GM15510 (cell line): ENCODE results near the gene CLPSL1.

ENCODE experiments used
- POLR2A ChIP-seq: IDR thresholded peaks from 3 replicates; pipeline ENCODE4 v1.6.1; 2011; ENCODE audit warnings: borderline replicate concordance; ENCODE audit not compliant: insufficient read length; ENCODE audit errors: extremely low read depth

CLPSL1 gene

DNA sequence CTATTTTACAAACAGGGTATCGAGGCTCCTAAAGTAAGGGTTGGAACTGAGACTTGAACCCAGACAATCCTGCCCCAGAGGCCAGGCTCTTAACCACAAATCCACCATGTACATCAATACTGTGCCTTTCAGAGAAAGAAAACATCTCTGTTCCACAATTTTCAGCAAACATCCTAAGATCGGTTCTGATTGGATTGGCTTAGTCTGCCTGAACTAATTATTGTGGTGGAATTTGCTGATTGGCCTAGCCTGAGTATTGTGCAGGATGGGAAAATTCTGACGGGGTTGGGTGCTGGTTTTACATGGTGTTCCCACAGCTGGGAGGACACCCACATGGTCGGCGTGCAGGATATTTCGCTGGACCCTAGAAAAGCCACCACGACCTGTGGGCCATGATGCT lies at the start of gene CLPSL1:
Gene CLPSL1 (plus strand): TSS at position 301 of the 400 bp plus-strand sequence. CDS start 92 bp downstream, at position 393.
- TF ChIP-seq POLR2A, result no peak

DNA sequence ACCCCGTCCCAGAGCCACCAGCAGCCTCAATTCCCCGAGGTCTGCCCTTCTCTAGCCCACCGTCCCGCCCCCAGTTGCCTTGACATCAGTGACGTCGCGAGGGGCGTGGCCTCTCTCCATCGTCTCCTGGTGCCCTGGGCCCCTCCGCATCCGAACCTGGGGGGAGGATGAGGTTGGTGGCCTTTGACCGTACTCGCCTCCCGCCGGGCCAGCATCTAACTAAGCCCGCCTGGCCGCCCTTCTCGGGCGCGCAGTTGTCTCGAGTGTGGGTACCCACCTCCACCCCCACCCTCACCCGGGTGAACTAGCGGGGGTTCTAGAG lies 49.4 kb upstream of the CLPSL1 start:
- peak; percentile 67 for TF ChIP-seq POLR2A

DNA sequence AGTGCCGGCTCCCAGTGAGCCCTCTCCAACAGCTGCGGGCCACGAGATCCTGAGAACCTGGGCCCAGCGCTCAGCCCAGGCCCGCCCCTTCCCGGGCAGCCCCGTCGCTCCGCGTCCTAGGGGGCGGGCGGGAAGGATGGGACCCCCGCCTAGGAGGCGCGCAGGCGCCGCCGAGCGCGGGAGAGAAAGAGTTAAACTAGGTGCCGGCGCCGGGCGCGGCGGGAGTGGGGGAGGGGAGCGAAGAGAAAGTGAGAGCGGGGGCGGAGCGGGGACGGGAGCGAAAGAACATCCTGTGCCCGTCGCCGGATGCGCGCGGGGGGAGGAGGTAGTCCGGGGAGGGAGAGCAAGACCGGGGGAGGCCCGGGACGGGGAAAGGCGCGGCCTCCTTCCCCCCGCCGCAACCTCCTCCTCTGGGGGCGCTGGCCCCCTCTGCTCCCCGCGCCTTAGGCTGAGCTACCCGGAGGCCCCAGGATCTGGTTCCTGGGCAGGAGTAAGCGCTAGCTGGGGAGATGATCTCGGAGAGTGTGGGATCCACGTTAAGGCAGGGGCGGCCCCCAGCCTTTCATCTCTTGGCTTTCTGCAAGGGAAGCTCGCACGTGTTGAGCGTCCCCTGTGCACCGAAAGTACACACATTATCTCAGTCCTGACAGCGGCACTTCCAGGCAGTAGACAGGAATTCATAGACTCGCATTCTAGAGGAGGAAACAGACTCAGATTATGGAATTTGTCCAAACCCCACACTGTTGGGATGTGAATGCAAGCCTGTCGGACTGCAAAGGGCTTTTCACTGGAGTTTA lies 48.9 kb upstream of the CLPSL1 start:
- TF ChIP-seq POLR2A, result peak; percentile 64

DNA sequence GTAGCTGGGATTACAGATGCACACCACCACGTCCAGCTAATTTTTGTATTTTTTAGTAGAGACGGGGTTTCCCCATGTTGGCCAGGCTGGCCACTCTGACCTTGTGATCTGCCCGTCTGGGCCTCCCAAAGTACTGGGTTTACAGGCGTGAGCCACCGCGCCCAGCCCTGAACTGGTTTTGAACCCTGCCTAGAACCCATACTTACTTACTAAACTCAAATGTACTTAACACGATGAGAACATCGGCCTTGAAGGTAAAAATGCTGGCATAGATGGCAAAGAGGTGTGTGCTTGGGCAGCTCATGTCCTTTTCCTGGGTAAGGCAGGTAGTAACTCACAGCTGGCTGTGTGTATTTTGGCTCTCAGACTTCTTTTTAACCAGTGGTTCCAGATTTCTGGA lies 47.2 kb upstream of the CLPSL1 start:
- no peak for TF ChIP-seq POLR2A

GRCh38 chr6:35735452-35735851 lies 45.4 kb upstream of the CLPSL1 start:
- TF ChIP-seq POLR2A, result no peak

DNA sequence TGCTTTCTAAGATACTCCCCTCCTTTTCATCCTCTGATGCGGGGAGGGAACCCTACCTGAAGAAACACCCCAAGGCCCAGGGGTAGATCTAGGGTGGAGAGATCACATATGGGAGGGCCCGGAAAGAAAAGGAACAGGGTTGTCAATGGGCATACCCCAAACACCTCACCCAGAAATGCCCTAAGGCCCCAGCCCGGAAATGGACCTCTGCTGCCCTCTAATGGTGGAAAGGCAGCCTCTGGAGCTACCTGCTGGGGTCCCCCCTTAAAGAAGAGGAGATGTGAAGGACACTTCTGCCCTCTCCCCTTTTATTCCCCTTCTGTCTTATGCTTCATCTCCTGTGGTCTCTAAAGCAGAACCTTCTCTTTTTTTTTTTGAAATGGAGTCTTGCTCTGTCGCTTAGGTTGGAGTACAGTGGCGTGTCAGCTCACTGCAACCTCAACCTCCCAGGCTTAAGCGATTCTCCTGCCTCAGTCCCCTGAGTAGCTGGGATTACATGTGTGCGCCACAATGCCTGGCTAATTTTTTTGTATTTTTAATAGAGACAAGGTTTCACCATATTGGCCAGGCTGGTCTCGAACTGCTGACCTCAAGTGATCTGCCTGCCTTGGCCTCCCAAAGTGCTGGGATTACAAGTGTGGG lies 44.4 kb upstream of the CLPSL1 start:
- no peak for TF ChIP-seq POLR2A

DNA sequence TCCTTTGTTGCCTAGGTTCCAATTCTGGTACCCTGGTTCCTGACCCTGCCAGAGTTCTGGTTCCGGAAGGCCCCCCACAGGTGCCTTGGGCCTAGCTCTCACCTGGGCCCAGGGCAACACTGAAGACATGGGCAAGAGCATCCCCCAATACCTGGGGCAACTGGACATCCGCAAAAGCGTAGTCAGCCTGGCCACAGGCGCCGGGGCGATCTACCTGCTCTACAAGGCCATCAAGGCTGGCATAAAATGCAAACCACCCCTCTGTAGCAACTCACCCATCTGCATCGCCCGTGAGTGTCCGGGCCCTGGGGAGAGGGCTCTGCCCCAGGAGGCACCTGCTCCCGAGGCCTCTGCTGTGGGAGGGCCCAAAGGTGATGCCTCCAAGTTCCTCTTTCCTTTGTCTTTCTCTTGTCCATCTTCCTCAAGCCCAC lies 43.8 kb upstream of the CLPSL1 start, which contains the start of gene ARMC12:
Gene ARMC12 (plus strand): TSS at position 51 of the 431 bp plus-strand sequence. CDS start 77 bp downstream, at position 128.
- no peak for TF ChIP-seq POLR2A

DNA sequence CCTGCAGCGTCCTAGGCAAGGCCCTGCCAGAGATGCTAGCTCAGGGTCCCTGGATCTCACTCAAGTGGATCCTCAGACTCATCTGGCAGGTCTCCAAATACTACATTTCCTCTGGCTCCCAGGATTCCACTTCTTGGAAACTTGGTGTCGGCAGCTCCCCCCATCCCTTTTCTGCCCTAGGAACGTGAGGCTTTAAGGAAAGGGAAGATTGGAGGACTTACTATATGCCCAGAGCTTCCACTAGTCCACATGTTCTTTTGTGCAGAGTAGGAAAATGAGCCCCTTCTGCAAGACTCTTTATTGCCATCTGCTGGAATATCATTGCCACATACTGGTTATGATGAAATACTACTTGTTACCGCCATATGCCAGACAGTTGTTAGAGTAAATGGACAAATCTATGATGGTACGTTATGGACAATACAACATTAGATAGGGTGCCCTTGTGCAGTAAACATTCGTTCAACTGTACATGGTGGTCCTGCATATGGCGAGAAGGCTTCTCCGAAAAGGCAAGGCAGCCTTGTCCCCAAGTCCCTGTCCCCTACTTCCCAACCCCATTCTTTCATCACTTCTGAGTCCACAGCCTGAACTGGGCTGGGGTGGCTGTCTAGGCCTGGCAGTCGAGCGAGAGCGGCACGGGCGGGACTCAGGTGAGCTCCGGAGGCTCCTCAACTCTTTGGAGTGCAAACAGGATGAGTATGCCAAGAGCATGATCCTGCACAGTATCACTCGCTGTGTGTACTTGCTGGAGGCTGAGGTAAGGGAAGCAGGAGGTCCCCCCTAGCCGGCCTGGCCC lies 43.2 kb upstream of the CLPSL1 start:
- TF ChIP-seq POLR2A, result no peak

- TF ChIP-seq POLR2A, result no peak
These were observed 40.9 kb upstream of the CLPSL1 start for GRCh38 chr6:35739645-35740524.

- no peak for TF ChIP-seq POLR2A
These were observed 38.0 kb upstream of the CLPSL1 start for GRCh38 chr6:35742842-35743241.

- no peak for TF ChIP-seq POLR2A
These were observed 35.3 kb upstream of the CLPSL1 start for GRCh38 chr6:35745509-35745908.

- TF ChIP-seq POLR2A, result no peak
These were observed 34.3 kb upstream of the CLPSL1 start for GRCh38 chr6:35746516-35746915.

DNA sequence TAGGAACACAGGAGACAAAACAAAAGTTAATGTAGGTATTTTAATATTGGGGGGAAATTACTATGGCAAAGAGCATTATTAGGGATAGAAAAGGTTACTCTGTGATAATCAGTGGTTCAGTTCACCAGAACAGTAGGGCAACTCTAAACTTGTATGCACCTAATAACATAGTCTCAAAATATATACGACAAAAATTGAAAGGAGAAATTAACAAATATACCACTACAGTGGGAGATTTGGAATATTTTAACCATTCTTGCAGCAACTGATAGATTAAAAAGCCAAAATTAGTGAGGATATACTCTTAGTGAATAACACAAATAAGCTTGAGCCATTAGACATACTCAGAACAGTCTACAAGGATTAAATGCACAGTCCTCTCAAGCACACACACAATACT lies 32.9 kb upstream of the CLPSL1 start:
- no peak for TF ChIP-seq POLR2A

- TF ChIP-seq POLR2A, result no peak
These were observed 30.3 kb upstream of the CLPSL1 start for GRCh38 chr6:35750557-35750956.
